NCI-H510A (cell line): ENCODE data around the gene KCTD12.

Experiments used
- DNase-seq: peaks from one replicate; lab custom pipeline; 2025; lab: John Stamatoyannopoulos, UW

Gene KCTD12

GRCh38 chr13:76887076-76887563 is 915 bp upstream of the KCTD12 start:
- no peak for DNase-seq

DNA sequence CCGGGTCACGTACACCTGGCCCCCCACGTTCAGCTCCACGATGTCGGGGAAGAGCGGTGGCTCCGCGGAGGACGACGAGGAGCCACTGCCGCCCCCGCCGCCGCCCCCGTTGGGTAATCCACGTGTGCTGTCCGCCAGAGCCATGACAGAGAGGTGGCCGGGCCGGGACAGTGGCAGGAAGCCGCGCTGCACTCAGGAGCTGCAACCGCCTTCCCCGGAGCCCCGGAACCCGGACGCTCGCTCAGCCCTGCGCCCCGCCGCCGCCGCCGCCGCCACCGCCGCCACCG is 257 bp downstream of the KCTD12 start:
- DNase-seq: no peak

- no peak for DNase-seq
Observed at GRCh38 chr13:76885203-76886004, 801 bp downstream of the KCTD12 start.

DNA sequence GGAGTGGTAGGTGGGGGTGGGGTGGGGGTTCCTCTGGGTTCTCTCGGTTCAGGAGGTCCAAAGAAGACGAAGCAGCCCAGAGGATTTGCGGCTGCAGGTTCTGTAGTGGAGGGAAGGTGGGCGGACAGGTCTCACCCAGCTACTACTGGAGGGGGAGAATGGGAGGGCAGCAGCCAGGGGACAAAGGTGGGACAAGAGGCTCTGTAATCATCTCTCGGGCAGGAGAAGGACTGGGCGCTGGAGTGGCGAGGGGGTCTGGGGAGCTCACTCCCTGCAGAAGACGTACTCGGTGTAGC is 1.4 kb downstream of the KCTD12 start:
- DNase-seq: no peak

- no peak for DNase-seq
Observed at GRCh38 chr13:76884186-76884906, 1.9 kb downstream of the KCTD12 start.

DNA sequence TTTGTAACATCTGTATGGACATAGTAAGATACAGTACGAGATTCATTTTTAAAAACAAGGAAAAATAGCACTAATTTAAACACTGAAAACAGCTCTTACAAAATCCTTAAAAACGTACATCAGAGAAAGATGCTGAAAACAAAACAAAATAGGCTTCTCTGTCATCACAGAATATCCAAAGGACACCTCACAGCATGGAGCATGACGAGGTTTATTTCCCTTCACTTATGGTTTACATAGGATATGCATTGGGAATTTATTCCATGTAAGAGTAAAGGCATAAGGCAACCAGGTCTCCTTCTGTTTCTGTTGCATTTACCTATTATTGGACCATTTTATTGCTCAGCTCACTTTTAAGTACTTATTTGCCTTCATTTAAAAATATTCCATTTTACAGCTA is 3.0 kb downstream of the KCTD12 start:
- DNase-seq: no peak

DNA sequence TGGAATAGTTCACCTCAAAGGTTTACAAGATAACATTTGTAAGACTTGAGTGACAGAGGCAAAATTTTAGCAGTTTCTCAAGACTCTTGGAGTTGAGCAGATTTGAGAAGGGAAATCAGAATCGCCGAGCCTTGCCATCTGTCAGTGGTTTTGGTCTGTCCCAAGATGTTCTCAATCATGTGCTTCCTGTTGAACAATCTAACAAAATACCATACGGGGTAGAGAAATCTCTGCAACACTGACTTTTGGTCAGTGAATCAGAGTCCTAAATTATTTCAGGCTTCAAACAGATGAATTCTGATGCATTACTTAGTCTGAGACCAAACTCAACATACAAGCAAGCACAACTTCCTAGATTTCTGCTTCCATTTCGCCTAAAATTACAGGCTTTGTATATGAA is 3.8 kb downstream of the KCTD12 start:
- no peak for DNase-seq

DNA sequence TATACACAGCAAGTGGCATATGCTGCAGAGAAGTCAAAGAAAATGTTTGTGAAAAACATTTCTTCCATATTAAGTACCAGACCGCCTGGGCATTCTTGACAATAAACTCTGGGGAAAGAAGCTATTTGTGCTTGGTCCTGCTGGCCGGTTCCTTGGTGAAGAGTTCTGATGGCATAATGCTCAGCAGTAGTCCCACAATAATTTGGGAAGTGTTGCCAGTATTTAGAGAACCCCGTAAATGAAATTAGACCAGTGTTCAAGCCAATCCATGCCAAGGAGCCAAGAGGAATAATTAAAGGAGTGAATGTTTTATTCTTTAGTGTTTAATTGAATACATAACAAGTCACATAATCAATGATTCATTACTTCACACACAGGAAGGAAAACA is 6.3 kb downstream of the KCTD12 start:
- DNase-seq: no peak

- no peak for DNase-seq
Observed at GRCh38 chr13:76879203-76879882, 6.9 kb downstream of the KCTD12 start.

DNA sequence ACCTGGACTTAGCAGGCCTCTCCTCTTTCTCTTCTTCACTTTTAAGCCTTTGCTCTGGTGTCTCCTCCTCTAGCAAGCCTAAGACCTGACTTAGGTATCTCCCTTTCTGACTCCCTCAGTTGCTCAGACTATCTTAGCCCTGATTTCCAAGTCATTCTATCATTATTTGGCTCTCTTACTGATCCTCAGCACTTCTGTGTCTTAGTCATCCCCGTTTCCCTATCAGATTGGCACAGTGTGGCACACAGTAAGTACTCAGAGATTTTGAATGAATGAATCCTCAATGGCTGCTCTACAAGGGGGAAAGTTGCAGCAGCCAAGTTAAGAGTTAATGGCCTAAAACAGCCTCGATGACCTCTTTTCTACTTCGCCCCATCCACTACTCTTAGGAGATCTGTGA is 8.2 kb downstream of the KCTD12 start:
- DNase-seq: no peak

- DNase-seq: no peak
Observed at GRCh38 chr13:76875271-76875815, 10.9 kb downstream of the KCTD12 start.

DNA sequence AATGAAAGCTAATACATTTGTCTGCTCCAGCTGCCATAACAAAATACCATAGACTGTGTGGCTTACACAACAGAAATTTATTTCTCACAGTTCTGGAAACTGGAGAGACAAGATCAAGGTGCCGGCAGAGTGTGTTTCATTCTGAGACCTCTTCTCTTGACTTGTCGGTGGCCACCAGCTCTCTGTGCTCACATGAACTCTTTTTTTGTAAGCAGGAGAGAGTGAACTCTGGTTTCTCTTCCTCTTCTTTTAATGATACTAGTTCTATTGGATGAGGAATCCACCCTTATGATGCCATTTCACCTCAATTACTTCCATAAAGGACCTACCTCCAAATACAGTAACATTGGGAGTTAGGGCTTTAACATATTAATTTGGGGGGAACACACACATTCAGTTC is 11.7 kb downstream of the KCTD12 start:
- DNase-seq: no peak

GRCh38 chr13:76873445-76873844 is 12.8 kb downstream of the KCTD12 start:
- DNase-seq: no peak

- DNase-seq: no peak
Observed at GRCh38 chr13:76872675-76873074, 13.5 kb downstream of the KCTD12 start.

DNA sequence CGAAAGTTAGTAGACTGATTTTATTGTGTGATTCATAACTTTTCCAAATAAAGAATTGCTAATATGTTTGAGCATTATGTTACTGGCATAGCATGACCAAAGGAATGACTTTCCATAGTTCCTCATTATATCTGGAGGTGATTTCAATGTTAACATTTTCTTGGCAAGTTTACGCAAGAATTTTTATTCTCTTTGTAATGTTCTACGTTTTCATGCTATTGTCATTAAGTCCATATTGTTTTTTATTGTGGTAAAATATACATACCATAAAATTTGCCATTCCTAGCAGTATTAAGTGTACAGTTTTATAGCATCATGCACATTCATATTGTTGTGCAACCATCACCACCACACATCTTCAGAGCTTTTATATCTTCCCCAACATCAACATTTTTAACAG is 14.8 kb downstream of the KCTD12 start:
- no peak for DNase-seq

DNA sequence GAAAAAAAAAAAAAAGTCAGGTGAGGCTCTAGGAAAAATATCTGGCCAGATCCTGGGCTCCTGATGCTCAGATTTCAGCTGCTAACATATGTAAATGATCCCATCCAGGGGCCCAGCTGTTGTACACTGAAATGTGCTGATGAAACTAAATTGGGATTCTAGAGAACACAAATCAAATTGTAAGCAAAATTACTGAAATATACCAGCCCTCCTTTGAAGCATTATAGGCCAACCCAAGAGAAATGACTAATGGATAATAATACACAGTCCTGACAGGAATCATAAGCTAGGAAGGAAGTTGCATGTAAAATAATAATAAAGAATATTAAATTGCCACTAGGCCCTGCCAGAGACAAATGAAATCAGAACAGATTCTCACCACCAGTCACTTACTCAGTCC is 17.8 kb downstream of the KCTD12 start:
- no peak for DNase-seq

DNA sequence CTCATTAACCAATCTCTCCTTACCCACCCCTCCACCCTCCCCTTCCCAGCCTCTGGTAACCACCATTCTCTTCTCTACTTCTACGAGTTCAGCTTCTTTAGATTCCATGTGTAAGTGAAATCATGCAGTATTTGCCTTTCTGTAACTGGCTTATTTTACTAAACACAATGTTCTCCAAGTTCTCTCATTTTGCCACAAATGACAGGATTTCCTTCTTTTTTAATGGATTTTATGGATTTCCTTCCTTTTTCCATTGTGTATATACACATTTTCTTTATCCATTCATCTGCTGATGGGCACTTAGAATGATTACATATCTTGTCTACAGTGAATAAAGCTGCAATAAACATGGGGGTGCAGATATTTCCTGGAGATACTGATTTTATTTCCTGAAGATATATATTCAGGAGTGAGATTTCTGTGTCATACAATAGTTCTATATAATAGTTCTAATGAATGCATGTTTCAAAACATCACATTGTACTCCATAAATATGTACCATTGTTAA is 20.2 kb downstream of the KCTD12 start:
- DNase-seq: no peak

DNA sequence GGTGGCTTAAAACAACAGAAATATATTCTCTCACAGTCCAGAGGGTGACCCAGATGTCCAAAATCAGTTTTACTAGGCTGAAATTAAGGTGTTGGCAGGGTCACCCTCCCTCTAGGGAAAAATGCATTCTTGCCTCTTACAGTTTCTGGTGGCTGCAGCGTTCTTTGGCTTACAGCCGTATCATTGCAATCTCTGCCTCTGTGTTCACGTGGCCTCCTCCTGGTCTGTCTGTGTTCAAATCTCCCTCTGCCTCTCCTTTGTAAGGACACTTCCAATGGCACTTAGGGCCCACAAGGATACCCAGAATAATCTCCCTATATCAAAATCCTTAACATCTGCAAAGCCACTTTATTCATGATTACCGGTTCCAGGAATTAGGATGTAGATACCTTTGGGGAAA is 21.1 kb downstream of the KCTD12 start:
- DNase-seq: no peak

- no peak for DNase-seq
Observed at GRCh38 chr13:76864259-76864658, 21.9 kb downstream of the KCTD12 start.

DNA sequence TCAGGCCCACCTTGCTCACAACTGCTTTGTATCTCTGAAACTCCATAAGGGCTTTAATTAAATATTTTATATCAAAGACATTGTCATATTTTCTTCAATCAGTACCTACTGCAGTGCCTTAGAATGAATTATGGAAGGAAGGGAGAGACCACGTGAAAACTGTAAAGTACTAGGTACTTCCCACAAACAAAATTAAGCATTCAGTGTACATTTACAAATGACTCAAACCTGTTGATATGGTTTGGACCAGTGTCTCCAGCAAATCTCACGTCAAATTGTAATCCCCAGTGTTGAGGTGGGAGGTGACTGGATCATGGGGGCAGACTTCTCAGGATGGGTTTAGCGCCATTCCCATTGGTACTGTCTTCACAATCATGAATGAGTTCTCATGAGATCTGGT is 23.2 kb downstream of the KCTD12 start:
- DNase-seq: no peak

GRCh38 chr13:76861859-76862258 is 24.3 kb downstream of the KCTD12 start:
- no peak for DNase-seq

DNA sequence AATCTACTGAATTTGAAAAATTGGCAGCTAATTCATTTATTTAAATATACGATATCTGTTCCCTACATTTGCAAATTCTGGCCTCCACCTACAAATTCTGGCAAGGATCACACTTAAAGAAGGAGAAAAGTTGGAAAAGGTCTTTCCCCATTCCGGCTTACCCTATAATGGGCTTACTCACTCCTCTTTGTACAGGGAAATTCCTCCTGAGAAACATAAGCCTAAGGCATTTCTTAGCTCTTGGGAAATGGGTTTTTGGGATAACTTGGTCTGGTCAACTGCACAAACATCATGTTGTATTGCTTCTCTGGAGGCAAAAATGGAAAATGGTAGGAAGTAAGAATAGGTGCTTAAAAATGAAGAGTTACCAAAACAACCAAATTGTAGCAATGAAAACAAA is 25.5 kb downstream of the KCTD12 start:
- DNase-seq: no peak

GRCh38 chr13:76854894-76855293 is 31.3 kb downstream of the KCTD12 start:
- DNase-seq: no peak
